ENCODE measurements around the gene LRAT.

LRAT gene

GRCh38 chr4:154779362-154779947 is 35.7 kb downstream of the LRAT start:
- no peak for DNase-seq

GRCh38 chr4:154781126-154781982 is 37.6 kb downstream of the LRAT start, which contains the start of gene RBM46:
RBM46 (plus strand) TSS chr4:154781272; CDS start chr4:154796753, 15,481 bp downstream.
- no peak for DNase-seq

DNA sequence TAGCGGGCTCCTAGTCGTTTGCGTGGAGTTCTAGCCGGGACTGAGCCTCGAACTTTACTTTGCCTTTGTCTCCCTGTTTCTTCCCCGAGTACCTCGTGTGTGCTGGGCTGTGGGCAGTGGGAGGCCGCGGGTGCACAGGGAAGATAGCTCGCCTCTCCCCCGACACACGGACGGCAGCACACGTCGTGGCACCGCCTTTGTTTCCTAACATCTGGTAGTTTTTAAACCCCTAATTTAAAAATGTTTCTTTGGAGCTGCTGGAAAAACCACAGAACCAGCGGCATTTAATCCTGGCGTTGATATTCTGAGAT is 38.1 kb downstream of the LRAT start:
- no peak for DNase-seq

Measured in NCI-H2171 (cell line).